Ovary (tissue), 3 donors: ENCODE results near the gene TMTC2.

ENCODE experiments used
- EP300 ChIP-seq: sonication (generic); formaldehyde crosslinking; IDR thresholded peaks from one replicate; pipeline ENCODE4 v1.6.1; 2017; ENCODE audit warnings: antibody characterized with exemption
- TF ChIP-seq, protein P1 (sequence below), 3 donors: fragments of 450-650 bp in 2 of 3; fragments of 200-600 bp in 1 of 3; IDR thresholded peaks; one replicate each; pipeline versions ENCODE4 v1.5.1 to v1.8.0; 2016 to 2022; ENCODE audit warnings: antibody characterized with exemption in 3 of 3, mild to moderate bottlenecking in 1 of 3
- donor health status: DM: no; HTN: no; CAD: no.

DNA sequence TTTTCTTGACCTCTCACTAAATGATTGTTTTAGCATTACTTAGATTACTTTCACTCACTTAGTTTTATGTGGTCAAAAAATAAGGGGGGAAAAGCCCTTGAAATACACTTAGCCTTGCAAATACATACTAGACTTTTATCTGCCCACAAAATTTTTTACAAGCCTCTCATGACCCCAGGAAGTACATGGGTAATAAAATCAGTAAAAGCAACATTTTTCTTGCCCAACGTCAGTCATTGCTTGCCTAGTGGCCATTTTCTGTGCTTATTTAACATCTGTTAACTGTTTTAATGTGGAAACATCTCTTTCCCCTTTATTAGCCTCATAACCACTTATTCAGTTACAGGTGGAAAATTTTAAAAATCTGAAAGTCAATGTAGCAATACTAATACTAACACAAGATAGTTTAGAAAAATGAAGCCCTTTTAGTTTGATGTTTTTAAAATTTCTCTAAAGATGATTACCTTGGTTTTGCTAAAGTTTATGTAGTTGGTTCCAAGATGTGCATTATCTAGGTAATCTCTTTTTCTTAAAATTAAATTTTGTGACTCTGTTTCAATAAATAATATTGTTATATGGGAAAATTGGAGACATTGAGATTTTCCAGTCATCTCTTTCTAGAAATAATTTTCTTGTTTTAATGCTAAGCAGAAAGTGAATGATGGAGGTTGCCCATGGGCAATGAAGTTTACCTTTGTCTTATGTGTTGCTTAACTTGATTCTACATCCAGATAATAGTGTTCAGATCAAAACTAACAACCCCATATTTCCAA, 175.5 kb downstream of the TMTC2 start:
- no peak for TF ChIP-seq EP300
- TF ChIP-seq, protein P1, sequence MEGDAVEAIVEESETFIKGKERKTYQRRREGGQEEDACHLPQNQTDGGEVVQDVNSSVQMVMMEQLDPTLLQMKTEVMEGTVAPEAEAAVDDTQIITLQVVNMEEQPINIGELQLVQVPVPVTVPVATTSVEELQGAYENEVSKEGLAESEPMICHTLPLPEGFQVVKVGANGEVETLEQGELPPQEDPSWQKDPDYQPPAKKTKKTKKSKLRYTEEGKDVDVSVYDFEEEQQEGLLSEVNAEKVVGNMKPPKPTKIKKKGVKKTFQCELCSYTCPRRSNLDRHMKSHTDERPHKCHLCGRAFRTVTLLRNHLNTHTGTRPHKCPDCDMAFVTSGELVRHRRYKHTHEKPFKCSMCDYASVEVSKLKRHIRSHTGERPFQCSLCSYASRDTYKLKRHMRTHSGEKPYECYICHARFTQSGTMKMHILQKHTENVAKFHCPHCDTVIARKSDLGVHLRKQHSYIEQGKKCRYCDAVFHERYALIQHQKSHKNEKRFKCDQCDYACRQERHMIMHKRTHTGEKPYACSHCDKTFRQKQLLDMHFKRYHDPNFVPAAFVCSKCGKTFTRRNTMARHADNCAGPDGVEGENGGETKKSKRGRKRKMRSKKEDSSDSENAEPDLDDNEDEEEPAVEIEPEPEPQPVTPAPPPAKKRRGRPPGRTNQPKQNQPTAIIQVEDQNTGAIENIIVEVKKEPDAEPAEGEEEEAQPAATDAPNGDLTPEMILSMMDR (IDR thresholded peaks at IDR 0.05), result no peak
